D721Med (cell line): ENCODE results near the gene GALP.

ENCODE experiments used
- DNase-seq: peaks from one replicate; pipeline ENCODE4 v3.0.0; 2011; ENCODE audit warnings: low spot score; ENCODE audit not compliant: insufficient read length
- FAIRE-seq: peaks from 2 replicates; lab custom pipeline; 2011; peaks lifted over from hg19 to GRCh38; lab: Jason Lieb, UNC
- TF ChIP-seq, protein P1 (sequence below): IDR thresholded peaks from 2 replicates; pipeline ENCODE4 v1.5.1; 2012; ENCODE audit warnings: mild to moderate bottlenecking, control low read depth; ENCODE audit not compliant: insufficient read depth; ENCODE audit errors: missing control alignments

Gene GALP

DNA sequence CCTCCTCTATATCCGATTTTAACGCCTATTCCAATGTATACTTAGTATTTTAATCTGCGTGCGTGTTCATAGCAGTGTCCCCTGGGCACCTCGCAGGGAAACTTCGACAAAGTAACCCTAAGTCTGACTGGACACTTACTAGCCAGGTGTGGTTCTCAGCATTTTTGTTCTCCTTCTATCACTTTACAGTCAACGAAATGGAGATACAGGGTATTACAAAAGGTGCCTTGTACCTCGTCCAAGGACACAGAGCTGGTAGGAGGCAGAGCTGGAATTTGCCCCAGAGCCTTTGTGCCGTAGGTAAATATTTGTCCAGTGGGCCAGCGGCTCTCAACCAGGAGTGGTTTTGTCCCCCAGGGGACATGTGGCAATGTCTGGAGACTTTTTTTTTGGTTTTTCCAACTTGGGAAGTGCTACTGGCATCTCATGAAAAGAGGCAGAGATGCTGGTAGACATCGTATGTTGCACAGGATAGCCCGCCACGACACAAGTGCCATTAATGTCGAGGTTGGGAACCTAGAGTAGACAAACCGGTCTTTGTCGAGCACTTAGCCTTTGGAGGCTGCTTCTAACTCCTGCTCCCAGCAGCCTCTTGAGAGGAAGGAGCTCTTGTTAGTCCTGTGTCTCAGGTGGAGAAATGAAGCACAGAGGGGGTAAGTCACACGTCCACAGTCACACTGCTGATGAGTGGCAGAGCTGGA is 33.6 kb upstream of the GALP start:
- TF ChIP-seq, protein P1, sequence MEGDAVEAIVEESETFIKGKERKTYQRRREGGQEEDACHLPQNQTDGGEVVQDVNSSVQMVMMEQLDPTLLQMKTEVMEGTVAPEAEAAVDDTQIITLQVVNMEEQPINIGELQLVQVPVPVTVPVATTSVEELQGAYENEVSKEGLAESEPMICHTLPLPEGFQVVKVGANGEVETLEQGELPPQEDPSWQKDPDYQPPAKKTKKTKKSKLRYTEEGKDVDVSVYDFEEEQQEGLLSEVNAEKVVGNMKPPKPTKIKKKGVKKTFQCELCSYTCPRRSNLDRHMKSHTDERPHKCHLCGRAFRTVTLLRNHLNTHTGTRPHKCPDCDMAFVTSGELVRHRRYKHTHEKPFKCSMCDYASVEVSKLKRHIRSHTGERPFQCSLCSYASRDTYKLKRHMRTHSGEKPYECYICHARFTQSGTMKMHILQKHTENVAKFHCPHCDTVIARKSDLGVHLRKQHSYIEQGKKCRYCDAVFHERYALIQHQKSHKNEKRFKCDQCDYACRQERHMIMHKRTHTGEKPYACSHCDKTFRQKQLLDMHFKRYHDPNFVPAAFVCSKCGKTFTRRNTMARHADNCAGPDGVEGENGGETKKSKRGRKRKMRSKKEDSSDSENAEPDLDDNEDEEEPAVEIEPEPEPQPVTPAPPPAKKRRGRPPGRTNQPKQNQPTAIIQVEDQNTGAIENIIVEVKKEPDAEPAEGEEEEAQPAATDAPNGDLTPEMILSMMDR, result no peak
- no peak for DNase-seq
- no peak for FAIRE-seq

DNA sequence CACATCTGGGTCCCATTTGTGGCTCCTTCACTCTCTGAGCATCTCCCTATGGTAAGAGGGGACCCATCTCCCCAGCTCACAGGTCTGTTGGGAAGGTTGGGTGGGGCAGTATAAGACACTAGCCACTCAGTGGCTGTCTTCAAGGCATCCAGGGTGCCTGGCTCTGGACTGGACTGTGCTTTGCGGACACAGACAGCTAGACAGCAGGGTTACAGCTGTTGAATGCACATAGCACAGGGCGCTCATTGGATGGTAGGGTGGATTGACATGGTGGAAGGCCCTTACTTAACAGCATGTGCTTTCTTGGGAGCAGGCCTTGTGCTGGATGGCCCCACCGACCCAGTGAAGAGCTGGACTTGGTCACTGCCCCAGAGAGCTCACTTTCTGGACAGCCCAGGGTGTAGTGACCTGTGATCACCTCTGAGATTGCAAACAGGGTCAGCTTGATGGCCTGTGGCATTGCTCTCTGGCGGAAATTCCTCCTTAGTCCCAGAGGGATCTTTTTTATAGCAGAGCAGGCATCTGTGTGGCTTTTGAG is 32.8 kb upstream of the GALP start:
- FAIRE-seq, result no peak
- TF ChIP-seq, protein P1, result no peak
- DNase-seq, result no peak

DNA sequence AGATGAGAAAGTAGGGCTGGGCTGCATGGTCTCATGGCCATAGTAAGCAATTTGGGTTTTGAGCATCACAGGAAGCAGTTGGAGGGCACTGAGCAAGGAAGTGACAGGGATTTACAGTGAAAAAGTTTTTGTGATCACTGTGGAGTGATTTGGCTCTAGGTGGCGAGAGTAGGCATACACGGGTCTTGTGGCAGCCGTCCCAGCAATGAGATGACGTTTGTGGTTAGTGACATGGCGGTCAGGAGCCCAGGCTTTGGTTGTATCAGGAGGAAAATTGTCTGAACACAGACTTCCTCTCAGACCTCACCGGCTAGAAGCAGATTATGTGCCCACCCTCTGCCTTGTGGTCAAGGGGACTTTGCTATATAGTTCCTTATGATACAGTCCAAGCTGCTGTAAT is 31.4 kb upstream of the GALP start:
- no peak for FAIRE-seq
- TF ChIP-seq, protein P1, result no peak
- no peak for DNase-seq

DNA sequence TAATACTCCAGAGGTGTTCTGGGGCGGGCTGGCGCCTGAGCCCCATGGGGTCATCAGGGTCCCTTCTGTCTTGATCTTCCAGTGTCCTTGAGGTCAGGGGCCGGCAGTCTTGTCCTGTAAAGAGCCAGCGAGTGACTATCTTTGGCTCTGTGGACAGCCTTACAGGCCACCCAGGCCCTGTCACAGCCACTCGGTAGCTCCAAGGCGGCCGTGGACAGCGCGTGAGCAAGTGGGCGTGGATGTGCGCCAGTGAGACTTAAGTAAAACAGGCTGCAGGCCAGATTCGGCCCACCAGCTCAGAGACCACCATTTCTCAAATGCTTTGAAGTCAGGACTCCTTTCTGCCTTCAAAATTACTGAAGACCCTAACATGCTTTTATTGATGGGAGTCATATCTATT is 31.0 kb upstream of the GALP start:
- TF ChIP-seq, protein P1, result no peak
- FAIRE-seq (no peak), DNase-seq (no peak)

DNA sequence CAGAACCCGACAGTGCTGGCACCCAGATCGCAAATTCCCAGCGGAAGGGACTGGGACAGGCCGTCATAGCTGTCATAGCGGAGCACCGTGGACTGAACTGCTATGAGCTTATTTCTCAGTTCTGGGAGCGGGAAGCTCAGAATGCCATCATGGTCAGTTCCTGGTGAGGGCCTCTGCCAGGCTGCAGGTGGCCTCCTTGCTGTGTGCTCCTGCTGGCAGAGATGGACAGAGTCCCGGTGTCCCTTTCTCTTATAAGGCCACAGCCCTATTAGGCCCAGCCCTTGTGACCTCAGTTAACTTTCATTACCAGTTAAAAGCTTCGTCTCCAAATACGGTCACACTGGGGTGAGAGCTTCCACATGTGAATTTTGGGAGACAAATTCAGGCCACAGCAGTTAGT is 30.1 kb upstream of the GALP start:
- DNase-seq, result no peak
- TF ChIP-seq, protein P1, result no peak
- FAIRE-seq, result no peak

DNA sequence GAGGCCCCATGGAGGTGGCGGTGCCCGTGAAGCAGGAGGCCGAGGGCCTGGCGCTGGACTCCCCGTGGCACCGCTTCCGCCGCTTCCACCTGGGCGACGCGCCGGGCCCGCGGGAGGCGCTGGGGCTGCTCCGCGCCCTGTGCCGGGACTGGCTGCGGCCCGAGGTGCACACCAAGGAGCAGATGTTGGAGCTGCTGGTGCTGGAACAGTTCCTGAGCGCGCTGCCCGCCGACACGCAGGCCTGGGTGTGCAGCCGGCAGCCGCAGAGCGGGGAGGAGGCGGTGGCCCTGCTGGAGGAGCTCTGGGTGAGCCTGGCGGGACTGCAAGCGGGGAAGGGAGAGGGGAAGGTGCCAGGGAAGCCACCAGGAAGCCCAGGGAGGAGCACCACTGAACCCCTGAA is 28.9 kb upstream of the GALP start:
- no peak for FAIRE-seq
- DNase-seq, result no peak
- TF ChIP-seq, protein P1, result no peak

DNA sequence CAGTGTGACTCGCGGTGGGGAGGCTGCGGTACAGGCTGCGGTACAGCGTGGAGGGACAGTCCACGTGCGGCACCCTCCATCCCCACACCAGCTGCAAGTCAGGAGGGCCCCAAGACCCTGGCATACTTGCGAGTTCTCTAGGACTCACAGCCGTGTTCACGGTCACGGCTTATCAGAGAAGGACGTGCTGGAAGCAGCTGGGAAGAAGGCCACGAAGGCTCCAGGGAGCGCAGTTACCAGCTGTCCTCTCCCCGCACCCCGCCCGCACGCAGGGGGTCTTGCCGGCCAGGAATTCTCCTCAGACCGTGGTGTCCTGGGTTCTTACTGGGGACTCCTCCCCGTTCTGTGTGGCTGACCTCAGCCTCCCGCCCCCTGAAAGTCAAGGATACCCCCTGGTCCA is 28.5 kb upstream of the GALP start:
- FAIRE-seq (no peak), DNase-seq (no peak)
- TF ChIP-seq, protein P1, result no peak
